ENCODE measurements around the gene RPL22.

DNA sequence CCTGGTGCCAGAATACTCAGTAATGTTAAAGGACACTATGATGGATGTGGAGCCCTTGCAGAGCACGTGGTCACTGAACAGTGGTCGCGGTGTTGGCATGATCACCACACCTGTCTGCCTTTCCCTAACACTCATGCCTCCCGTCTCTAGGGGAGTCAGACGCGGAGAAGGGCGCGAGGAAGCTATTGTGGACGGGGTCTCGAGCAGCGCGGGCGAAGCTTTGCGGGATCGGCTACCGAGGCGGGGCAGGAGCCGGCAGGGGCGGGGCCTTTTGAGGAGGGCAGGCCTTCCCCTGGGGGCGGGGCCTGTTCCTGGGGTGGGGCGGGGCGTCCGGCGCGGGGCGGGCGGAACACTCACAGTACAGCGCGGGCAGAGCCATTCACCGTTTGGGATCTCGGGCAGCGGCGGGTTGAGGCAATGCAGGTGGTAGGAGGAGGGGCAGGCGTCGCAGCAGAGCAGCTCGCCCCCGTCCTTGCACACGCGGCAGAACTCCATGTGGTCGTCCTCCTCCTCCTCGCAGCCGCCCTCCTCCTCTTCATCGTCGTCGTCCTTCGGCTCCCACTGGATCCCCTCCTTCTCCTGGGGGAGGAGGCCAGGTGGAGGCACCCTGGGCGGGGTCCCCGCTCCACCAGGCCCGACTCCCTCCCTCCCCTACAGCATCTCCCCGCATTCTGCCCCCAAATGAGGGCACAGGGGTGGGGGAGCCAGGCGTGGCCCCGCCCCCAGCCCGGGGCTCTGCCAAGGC is 50.7 kb downstream of the RPL22 start:
- TF ChIP-seq GATA3 (IDR thresholded peaks at IDR 0.05; ENCODE audit: low read depth, low read length) (no peak), GATA2 (IDR thresholded peaks at IDR 0.05; ENCODE audit: low read depth, low read length) (no peak)
